ENCODE results near the gene GMDS.

The GMDS gene

DNA sequence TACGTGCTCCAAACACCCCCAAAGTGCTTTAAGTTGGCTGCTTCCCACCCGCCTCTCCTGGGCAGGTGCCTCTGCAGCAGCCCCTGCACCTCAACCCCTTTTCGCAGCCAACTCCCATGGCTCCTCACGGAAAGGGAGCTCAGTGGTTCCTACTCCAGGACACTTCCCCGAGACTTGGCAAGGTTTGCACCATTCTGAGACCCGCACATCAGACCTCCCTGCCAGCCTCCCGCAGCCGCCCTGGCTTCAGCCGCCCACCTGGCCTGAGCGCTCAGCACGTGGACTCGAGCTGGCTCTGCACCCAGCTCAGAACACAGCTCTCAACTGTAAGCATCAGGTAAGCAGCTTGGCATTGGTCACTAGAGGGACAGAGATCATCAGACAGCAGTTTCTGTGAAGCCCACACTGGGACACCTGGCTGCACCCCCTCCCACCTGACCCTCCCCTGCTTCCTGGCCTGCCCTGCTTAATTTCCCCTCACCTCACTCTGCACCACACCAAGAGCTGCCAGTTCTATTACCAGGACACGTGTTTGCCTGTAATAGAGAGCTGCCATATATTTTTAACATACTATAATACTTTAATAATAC lies 28.5 kb downstream of the GMDS start:
- H3K4me3 ChIP-seq, result no peak overlapping the region
- intact Hi-C loops (cut with DNase I; ENCODE audit: low total_unique reads), result no loop called here
- no peaks in the 10 kb centered on the region for H3K9me3 ChIP-seq
- H3K36me3 ChIP-seq, result peaks cover 0 to 4% (median 0%) of the 10 kb centered on the region in 3 donors
- no peaks in the 10 kb centered on the region for H3K27me3 ChIP-seq
- peaks cover 0 to 6% (median 0%) of the 10 kb centered on the region in 4 donors for H3K4me1 ChIP-seq
- no peak for DNase-seq
- H3K27ac ChIP-seq, result no peak overlapping the region
- TF ChIP-seq, protein P1, sequence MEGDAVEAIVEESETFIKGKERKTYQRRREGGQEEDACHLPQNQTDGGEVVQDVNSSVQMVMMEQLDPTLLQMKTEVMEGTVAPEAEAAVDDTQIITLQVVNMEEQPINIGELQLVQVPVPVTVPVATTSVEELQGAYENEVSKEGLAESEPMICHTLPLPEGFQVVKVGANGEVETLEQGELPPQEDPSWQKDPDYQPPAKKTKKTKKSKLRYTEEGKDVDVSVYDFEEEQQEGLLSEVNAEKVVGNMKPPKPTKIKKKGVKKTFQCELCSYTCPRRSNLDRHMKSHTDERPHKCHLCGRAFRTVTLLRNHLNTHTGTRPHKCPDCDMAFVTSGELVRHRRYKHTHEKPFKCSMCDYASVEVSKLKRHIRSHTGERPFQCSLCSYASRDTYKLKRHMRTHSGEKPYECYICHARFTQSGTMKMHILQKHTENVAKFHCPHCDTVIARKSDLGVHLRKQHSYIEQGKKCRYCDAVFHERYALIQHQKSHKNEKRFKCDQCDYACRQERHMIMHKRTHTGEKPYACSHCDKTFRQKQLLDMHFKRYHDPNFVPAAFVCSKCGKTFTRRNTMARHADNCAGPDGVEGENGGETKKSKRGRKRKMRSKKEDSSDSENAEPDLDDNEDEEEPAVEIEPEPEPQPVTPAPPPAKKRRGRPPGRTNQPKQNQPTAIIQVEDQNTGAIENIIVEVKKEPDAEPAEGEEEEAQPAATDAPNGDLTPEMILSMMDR (IDR thresholded peaks at IDR 0.05), result no peak

- no peaks in the 10 kb centered on the region for H3K9me3 ChIP-seq
- intact Hi-C loops (cut with DNase I; ENCODE audit: low total_unique reads), result no loop called here
- TF ChIP-seq, protein P1 (IDR thresholded peaks at IDR 0.05), result no peak
- H3K36me3 ChIP-seq, result peaks cover 0 to 4% (median 0%) of the 10 kb centered on the region in 3 donors
- DNase-seq, result no peak
- no peak overlapping the region for H3K4me3 ChIP-seq
- no peaks in the 10 kb centered on the region for H3K4me1 ChIP-seq
- H3K27me3 ChIP-seq, result no peaks in the 10 kb centered on the region
- H3K27ac ChIP-seq, result no peak overlapping the region
Observed at GRCh38 chr6:2215342-2215741, 30.1 kb downstream of the GMDS start.

GRCh38 chr6:2213086-2213485 lies 32.3 kb downstream of the GMDS start:
- Histone ChIP-seq H3K36me3 (no peaks in the 10 kb centered on the region), H3K27ac (no peak overlapping the region), H3K9me3 (no peaks in the 10 kb centered on the region), H3K27me3 (no peaks in the 10 kb centered on the region), H3K4me3 (no peak overlapping the region), H3K4me1 (no peaks in the 10 kb centered on the region)
- TF ChIP-seq, protein P1 (IDR thresholded peaks at IDR 0.05), result no peak
- intact Hi-C loops (cut with DNase I; ENCODE audit: low total_unique reads), result no loop called here
- DNase-seq, result no peak

DNA sequence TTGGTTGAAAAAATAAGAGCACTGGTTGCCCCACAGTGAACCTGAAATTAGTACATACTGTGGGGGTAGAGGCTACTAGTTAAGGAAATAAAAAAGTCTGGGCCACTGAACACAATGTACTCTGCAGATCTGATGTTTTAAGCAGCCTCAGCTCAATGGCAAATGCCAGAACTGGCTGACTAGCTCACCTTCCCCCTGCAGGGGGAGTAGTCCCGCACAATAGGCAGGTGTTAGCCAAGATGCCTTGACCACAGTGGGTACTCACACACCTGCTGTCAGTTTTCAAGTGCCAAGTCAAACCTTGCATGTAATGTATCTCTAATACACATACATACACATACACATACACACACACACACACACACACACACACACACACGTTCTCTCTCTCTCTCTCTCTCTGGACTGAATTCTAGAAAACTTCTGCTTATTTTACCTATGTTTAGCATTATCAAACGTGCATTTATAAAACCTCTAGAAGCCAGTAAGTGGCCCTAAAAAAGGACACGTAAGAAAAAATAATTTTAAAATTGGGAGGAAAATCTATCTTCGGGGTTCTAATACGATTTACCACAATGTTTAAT lies 36.1 kb downstream of the GMDS start:
- TF ChIP-seq, protein P1 (IDR thresholded peaks at IDR 0.05), result peak; percentile 22 to 31
- intact Hi-C loops (cut with DNase I; ENCODE audit: low total_unique reads), result no loop called here

DNA sequence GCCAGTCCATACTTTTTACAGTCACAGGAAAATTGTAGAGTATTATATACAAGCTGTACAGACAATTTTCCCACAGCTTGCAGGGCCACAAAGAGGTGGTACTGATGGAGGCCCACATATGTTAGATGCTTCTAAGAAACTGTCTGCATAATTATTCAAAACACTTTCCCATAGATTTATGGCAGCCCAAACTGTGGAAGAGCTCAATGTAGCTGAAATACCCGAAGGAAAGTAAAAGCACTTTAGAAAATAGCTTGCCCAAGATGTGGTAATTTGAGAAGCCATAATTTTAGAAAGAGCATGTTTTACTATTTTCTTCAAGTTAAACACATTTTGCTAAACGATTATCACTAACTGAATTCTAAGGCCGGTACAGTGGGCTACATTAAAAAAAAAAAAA lies 36.9 kb downstream of the GMDS start:
- intact Hi-C loops (cut with DNase I; ENCODE audit: low total_unique reads), result no loop called here
- no peak overlapping the region for H3K4me3 ChIP-seq
- no peaks in the 10 kb centered on the region for H3K27me3 ChIP-seq
- H3K4me1 ChIP-seq, result no peaks in the 10 kb centered on the region
- TF ChIP-seq, protein P1 (IDR thresholded peaks at IDR 0.05), result no peak
- H3K27ac ChIP-seq, result no peak overlapping the region
- H3K9me3 ChIP-seq, result no peaks in the 10 kb centered on the region
- DNase-seq, result no peak
- H3K36me3 ChIP-seq, result no peaks in the 10 kb centered on the region

More for the DNA sequence above, 36.1 kb downstream of the GMDS start:
- no peak for DNase-seq
- H3K27ac ChIP-seq, result no peak overlapping the region
- H3K27me3 ChIP-seq, result no peaks in the 10 kb centered on the region
- no peaks in the 10 kb centered on the region for H3K9me3 ChIP-seq
- H3K36me3 ChIP-seq, result no peaks in the 10 kb centered on the region
- no peaks in the 10 kb centered on the region for H3K4me1 ChIP-seq
- H3K4me3 ChIP-seq, result no peak overlapping the region

Data from tibial artery (tissue), 4 donors.